HG03442 (cell line): ENCODE results near the gene RAB6B.

Source experiments
- ATAC-seq: cut with Tn5 transposase; IDR thresholded peaks from one replicate; pipeline ENCODE4 v1.9.1; 2021; ENCODE audit warnings: mild to moderate bottlenecking, moderate library complexity; ENCODE audit not compliant: unreplicated experiment

Gene RAB6B

GRCh38 chr3:133931084-133931483 is 35.4 kb upstream of the RAB6B start:
- ATAC-seq: no peak

- no peak for ATAC-seq
These were observed 34.8 kb upstream of the RAB6B start for GRCh38 chr3:133930341-133930933.

- ATAC-seq: no peak
These were observed 33.4 kb upstream of the RAB6B start for GRCh38 chr3:133928903-133929607.

GRCh38 chr3:133928136-133928893 is 32.6 kb upstream of the RAB6B start:
- ATAC-seq: no peak

GRCh38 chr3:133927540-133928066 is 31.9 kb upstream of the RAB6B start:
- peak; percentile 67 for ATAC-seq

- peak; percentile 19 for ATAC-seq
These were observed 31.3 kb upstream of the RAB6B start for GRCh38 chr3:133926736-133927539.

GRCh38 chr3:133925960-133926735 is 30.5 kb upstream of the RAB6B start:
- ATAC-seq: no peak

- no peak for ATAC-seq
These were observed 28.4 kb upstream of the RAB6B start for GRCh38 chr3:133924041-133924440.

- ATAC-seq: no peak
These were observed 25.9 kb upstream of the RAB6B start for GRCh38 chr3:133921592-133921991.

- no peak for ATAC-seq
These were observed 21.5 kb upstream of the RAB6B start for GRCh38 chr3:133917144-133917543.

- no peak for ATAC-seq
These were observed 20.3 kb upstream of the RAB6B start for GRCh38 chr3:133915685-133916658.

GRCh38 chr3:133914839-133915600 is 19.3 kb upstream of the RAB6B start:
- no peak for ATAC-seq

GRCh38 chr3:133910422-133910821 is 14.7 kb upstream of the RAB6B start:
- no peak for ATAC-seq

GRCh38 chr3:133905376-133905775 is 9.7 kb upstream of the RAB6B start:
- ATAC-seq: no peak

GRCh38 chr3:133901847-133902246 is 6.2 kb upstream of the RAB6B start:
- no peak for ATAC-seq

GRCh38 chr3:133901083-133901482 is 5.4 kb upstream of the RAB6B start:
- ATAC-seq: no peak

- no peak for ATAC-seq
These were observed 3.6 kb upstream of the RAB6B start for GRCh38 chr3:133899311-133899710.

GRCh38 chr3:133897547-133897946 is 1.9 kb upstream of the RAB6B start:
- no peak for ATAC-seq
